CD4-positive, alpha-beta T cell (primary cell): Measurements from ENCODE around the gene NAA16. TPM values are rescaled to one million over a fixed set of nuclear protein-coding genes. Genes with fewer than 3 reads are reported as not detected.

Experiments
- ATAC-seq: fragments of 200-7000 bp; cut with Tn5 transposase; one replicate; pipeline ENCODE4 v1.10.0; 2022; ENCODE audit warnings: mild to moderate bottlenecking; ENCODE audit not compliant: poor library complexity
- CTCF ChIA-PET: fragments of 350-600 bp; sonication (Branson Sonifier 250); formaldehyde crosslinking; loops from one replicate; lab custom pipeline; 2021; ENCODE audit warnings: antibody characterized with exemption, inconsistent platforms; lab: Charles Lee
- POLR2A ChIA-PET: fragments of 350-600 bp; sonication (Branson Sonifier 250); formaldehyde crosslinking; loops from one replicate; lab custom pipeline; 2021; ENCODE audit warnings: antibody characterized with exemption, inconsistent platforms; lab: Charles Lee
- DNase-seq, 14 experiments: peaks; one replicate each; pipeline ENCODE4 v3.0.0-alpha.2; 2013 to 2020; ENCODE audit warnings: mixed read lengths in 2 of 14
- H3K27ac ChIP-seq, 2 donors: one replicate each; pipeline versions ENCODE4 v1.5.1 to v1.7.0; 2013; ENCODE audit warnings: low read length in 2 of 2, low read depth in 1 of 2, mild to moderate bottlenecking in 1 of 2
- H3K27me3 ChIP-seq, 2 experiments: 1 replicate in 1 of 2; 2 replicates in 1 of 2; pipeline versions ENCODE4 v1.6.1 to v1.7.0; 2013; ENCODE audit warnings: low read length in 2 of 2, control low read depth in 1 of 2, mild to moderate bottlenecking in 1 of 2, moderate library complexity in 1 of 2; ENCODE audit not compliant: insufficient read depth in 2 of 2, control insufficient read depth in 1 of 2
- H3K36me3 ChIP-seq: one replicate; pipeline ENCODE4 v1.6.1; 2013; ENCODE audit warnings: low read length, control low read depth; ENCODE audit not compliant: insufficient read depth
- H3K4me1 ChIP-seq: one replicate; pipeline ENCODE4 v1.6.1; 2013; ENCODE audit warnings: low read length, control low read depth; ENCODE audit not compliant: insufficient read depth
- H3K4me3 ChIP-seq: one replicate; pipeline ENCODE4 v1.5.1; 2013; ENCODE audit warnings: mild to moderate bottlenecking, low read length, moderate library complexity
- H3K9me3 ChIP-seq, 2 experiments: 1 replicate in 1 of 2; 2 replicates in 1 of 2; pipeline versions ENCODE4 v1.6.1 to v1.7.0; 2013; ENCODE audit warnings: low read length in 2 of 2, mild to moderate bottlenecking in 2 of 2, control low read depth in 1 of 2, moderate library complexity in 1 of 2; ENCODE audit not compliant: control insufficient read depth in 1 of 2, insufficient read depth in 1 of 2
- H3K27ac Mint-ChIP-seq: one replicate; pipeline ENCODE4 v1.8.0; 2020; ENCODE audit warnings: mixed read lengths
- H3K27me3 Mint-ChIP-seq: one replicate; pipeline ENCODE4 v1.8.0; 2021; ENCODE audit warnings: mixed read lengths
- H3K36me3 Mint-ChIP-seq: one replicate; pipeline ENCODE4 v1.8.0; 2021; ENCODE audit warnings: low read depth, mixed read lengths
- H3K4me1 Mint-ChIP-seq: one replicate; pipeline ENCODE4 v1.8.0; 2021; ENCODE audit warnings: low read depth, mixed read lengths
- H3K4me3 Mint-ChIP-seq: one replicate; pipeline ENCODE4 v1.8.0; 2020; ENCODE audit warnings: mild to moderate bottlenecking, mixed read lengths
- H3K9me3 Mint-ChIP-seq: one replicate; pipeline ENCODE4 v1.8.0; 2020; ENCODE audit warnings: mixed read lengths
- CTCF ChIP-seq: fragments of 200-600 bp; IDR thresholded peaks from one replicate; pipeline ENCODE4 v1.8.0; 2022; ENCODE audit warnings: antibody characterized with exemption, mild to moderate bottlenecking
- intact Hi-C, 2 experiments: fragments of 100-400 bp; cut with DNase I in 1 of 2; cut with micrococcal nuclease in 1 of 2; formaldehyde crosslinking; loops; one replicate each; pipeline versions ENCODE4 v1.15.1 to v1.9.0; 2023 to 2025; cut with DNase I, micrococcal nuclease
- total RNA-seq, 174 experiments: library from RNA in 2 of 174; stranded (reverse) in 2 of 174; gene quantifications; one replicate each; pipeline ENCODE4 v1.2.3 and lab custom pipeline; 2021 to 2026

Gene NAA16
- total RNA-seq, 2 experiments from 2014 or later, result 76.9 to 80.5 TPM

DNA sequence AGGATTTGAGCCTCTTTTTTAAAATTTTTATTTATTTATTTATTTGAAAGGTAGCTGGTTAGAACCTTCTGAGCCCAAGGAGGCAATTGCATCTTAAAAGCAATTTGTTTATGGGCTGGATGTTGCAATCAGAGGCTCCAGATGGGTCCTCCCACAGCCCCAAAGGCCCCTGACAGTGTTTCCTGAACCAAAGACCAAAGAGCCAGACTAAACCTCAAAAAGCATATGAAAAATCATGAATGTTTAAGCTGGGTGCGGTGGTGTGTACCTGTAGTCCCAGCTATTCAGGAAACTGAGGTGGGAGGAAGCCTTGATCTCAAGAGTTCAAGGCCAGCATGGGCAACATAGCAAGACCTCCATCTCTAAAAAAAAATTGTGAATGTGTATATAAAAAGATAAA is 78.5 kb downstream of the NAA16 start:
- ATAC-seq, result peak; percentile 37
- H3K27ac Mint-ChIP-seq, result no peak overlapping the region

DNA sequence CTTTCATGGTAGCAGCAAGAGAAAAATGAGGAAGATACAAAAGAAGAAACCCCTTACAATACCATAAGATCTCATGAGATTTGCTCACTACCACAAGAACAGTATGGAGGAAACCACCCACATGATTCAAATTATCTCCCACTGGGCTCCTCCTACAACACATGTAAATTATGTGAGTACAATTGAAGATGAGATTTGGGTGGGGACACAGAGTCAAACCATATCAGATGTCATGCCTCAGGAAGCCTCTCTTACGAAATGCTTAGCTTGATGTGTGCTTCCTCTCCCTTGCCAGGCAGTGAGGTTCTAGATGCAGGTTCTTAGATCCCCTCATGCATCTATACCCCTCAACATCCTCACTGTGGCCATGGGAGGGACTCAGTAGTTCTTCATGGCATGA is 83.1 kb downstream of the NAA16 start:
- Histone ChIP-seq H3K27ac (no peak overlapping the region), H3K4me1 (peaks cover 8% of the 10 kb centered on the region), H3K9me3 (no peaks in the 10 kb centered on the region), H3K4me3 (no peak overlapping the region), H3K36me3 (no peaks in the 10 kb centered on the region), H3K27me3 (no peaks in the 10 kb centered on the region)
- DNase-seq (no peak), ATAC-seq (no peak)
- no peaks in the 10 kb centered on the region for H3K27me3 Mint-ChIP-seq
- ChIA-PET POLR2A (no interaction called here), CTCF (no interaction called here)
- intact Hi-C loops, result no loop called here
- no peak for TF ChIP-seq CTCF
- H3K9me3 Mint-ChIP-seq, result no peaks in the 10 kb centered on the region
- no peak overlapping the region for H3K27ac Mint-ChIP-seq
- no peaks in the 10 kb centered on the region for H3K36me3 Mint-ChIP-seq
- peaks cover 11% of the 10 kb centered on the region for H3K4me1 Mint-ChIP-seq
- no peak overlapping the region for H3K4me3 Mint-ChIP-seq

More for the DNA sequence above, 78.5 kb downstream of the NAA16 start:
- H3K27ac ChIP-seq, result no peak overlapping the region
- H3K4me3 Mint-ChIP-seq, result no peak overlapping the region
- H3K36me3 ChIP-seq, result no peaks in the 10 kb centered on the region
- ChIA-PET CTCF (no interaction called here), POLR2A (interaction anchor here (1.8 kb wide), 1 partner anchor 9 kb away, joined by 3 read pairs; no protein-coding TSS in a partner anchor)
- no peaks in the 10 kb centered on the region for H3K9me3 ChIP-seq
- H3K4me1 ChIP-seq, result peaks cover 8% of the 10 kb centered on the region
- no peaks in the 10 kb centered on the region for H3K9me3 Mint-ChIP-seq
- no peaks in the 10 kb centered on the region for H3K27me3 Mint-ChIP-seq
- H3K4me1 Mint-ChIP-seq, result peaks cover 29% of the 10 kb centered on the region
- no peak for TF ChIP-seq CTCF
- DNase-seq, result peak in 2 of 14 experiments; percentile 12 to 15
- no peak overlapping the region for H3K4me3 ChIP-seq
- intact Hi-C loops, result no loop called here
- H3K27me3 ChIP-seq, result no peaks in the 10 kb centered on the region
- no peaks in the 10 kb centered on the region for H3K36me3 Mint-ChIP-seq

DNA sequence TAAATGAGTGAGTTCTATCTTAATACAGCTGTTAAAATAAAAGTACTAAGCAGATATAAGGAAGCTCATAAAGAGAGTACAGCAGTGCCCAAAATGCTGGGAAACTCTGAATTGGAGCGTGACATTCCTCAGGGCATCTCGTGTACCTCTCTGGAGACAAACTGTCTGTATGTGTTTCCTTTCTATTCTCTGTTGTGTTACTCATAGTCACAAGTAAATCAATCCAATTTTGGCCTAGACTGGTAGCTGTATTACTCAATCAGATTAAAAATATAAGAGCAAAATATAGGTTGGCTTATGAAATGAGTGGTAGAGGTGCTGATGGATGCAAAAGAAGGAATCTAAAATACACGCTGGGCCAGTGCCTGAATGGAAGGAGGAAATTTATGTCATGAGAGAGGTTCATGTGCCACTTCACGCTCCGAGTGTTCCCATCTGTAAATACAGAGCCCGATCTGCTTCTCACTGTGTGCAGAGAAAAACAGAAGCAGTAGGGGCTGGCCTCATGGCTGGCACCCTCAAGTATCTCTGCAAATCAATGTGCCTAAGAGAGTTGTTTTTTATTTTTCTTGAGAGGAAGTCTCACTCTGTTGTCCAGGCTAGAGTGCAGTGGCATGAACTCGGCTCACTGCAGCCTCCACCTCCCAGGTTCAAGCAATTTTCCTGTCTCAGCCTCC is 87.6 kb downstream of the NAA16 start:
- DNase-seq (no peak), ATAC-seq (peak; percentile 43)
- H3K9me3 Mint-ChIP-seq, result no peaks in the 10 kb centered on the region
- no peak overlapping the region for H3K27ac ChIP-seq
- intact Hi-C loops, result no loop called here
- peaks cover 0 to 5% of the 10 kb centered on the region in 2 experiments for H3K9me3 ChIP-seq
- H3K4me3 ChIP-seq, result no peak overlapping the region
- H3K36me3 ChIP-seq, result no peaks in the 10 kb centered on the region
- H3K4me1 Mint-ChIP-seq, result no peaks in the 10 kb centered on the region
- H3K27me3 Mint-ChIP-seq, result no peaks in the 10 kb centered on the region
- no peaks in the 10 kb centered on the region for H3K27me3 ChIP-seq
- no peaks in the 10 kb centered on the region for H3K36me3 Mint-ChIP-seq
- CTCF ChIA-PET, result interaction anchor here (1.1 kb wide), 1 partner anchor 13 kb away, joined by 3 read pairs; no protein-coding TSS in a partner anchor
- POLR2A ChIA-PET, result interaction anchor here (1.0 to 1.2 kb wide), 3 partner anchors 9 to 67 kb away, joined by 3 to 7 read pairs (median 4); no protein-coding TSS in a partner anchor
- no peaks in the 10 kb centered on the region for H3K4me1 ChIP-seq
- no peak overlapping the region for H3K27ac Mint-ChIP-seq
- no peak for TF ChIP-seq CTCF
- no peak overlapping the region for H3K4me3 Mint-ChIP-seq
